A673 (cell line): ENCODE results near the gene PTX4. TPM values are rescaled to one million over a fixed set of nuclear protein-coding genes. Genes with fewer than 3 reads are reported as not detected.

Experiments used
- BruUV-seq: library from RNA; stranded (reverse); fragments of 400-500 nt; replicated peaks from 2 replicates; lab custom pipeline; 2021; lab: Mats Ljungman, UMichigan
- CTCF ChIA-PET: fragments of 300-600 bp; sonication (Branson Sonifier 250); formaldehyde crosslinking; loops from one replicate; lab custom pipeline; 2022; ENCODE audit warnings: antibody characterized with exemption; lab: Charles Lee
- POLR2A ChIA-PET: fragments of 300-600 bp; sonication (Branson Sonifier 250); formaldehyde crosslinking; loops from one replicate; lab custom pipeline; 2022; ENCODE audit warnings: antibody characterized with exemption; ENCODE audit not compliant: low non-redundant PET; lab: Charles Lee
- DNase-seq: peaks from one replicate; pipeline ENCODE4 v3.0.0-alpha.2; 2015; ENCODE audit warnings: low spot score
- H3K27ac ChIP-seq: fragments of 200-600 bp; sonication (generic); 2 replicates; pipeline ENCODE4 v1.5.1; 2016; ENCODE audit warnings: mixed run types, low read depth, mild to moderate bottlenecking, mixed read lengths, antibody characterized with exemption, low read length; ENCODE audit not compliant: poor library complexity, severe bottlenecking
- H3K27me3 ChIP-seq: fragments of 200-600 bp; sonication (generic); replicated peaks from 2 replicates; pipeline ENCODE4 v1.6.1; 2017; ENCODE audit warnings: mixed run types, low read depth, mild to moderate bottlenecking, mixed read lengths, antibody characterized with exemption, low read length; ENCODE audit not compliant: insufficient read depth, poor library complexity
- H3K36me3 ChIP-seq: fragments of 200-600 bp; sonication (generic); 2 replicates; pipeline ENCODE4 v1.6.1; 2016; ENCODE audit warnings: mixed run types, mild to moderate bottlenecking, mixed read lengths, antibody characterized with exemption, low read length; ENCODE audit not compliant: insufficient read depth, poor library complexity, severe bottlenecking
- H3K4me1 ChIP-seq: fragments of 200-600 bp; sonication (generic); 2 replicates; pipeline ENCODE4 v1.6.1; 2017; ENCODE audit warnings: mixed run types, mild to moderate bottlenecking, mixed read lengths, antibody characterized with exemption, low read length; ENCODE audit not compliant: insufficient read depth, poor library complexity, severe bottlenecking
- H3K4me3 ChIP-seq: fragments of 200-600 bp; sonication (generic); 2 replicates; pipeline ENCODE4 v1.5.1; 2016; ENCODE audit warnings: low read depth, mixed run types, mild to moderate bottlenecking, mixed read lengths, low read length; ENCODE audit not compliant: poor library complexity, severe bottlenecking
- H3K9me3 ChIP-seq: fragments of 200-600 bp; sonication (generic); 2 replicates; pipeline ENCODE4 v1.6.1; 2016; ENCODE audit warnings: mixed run types, low read depth, mild to moderate bottlenecking, mixed read lengths, antibody characterized with exemption, low read length; ENCODE audit not compliant: poor library complexity, severe bottlenecking
- EZH2 ChIP-seq: fragments of 200-600 bp; sonication (generic); IDR thresholded peaks from 2 replicates; pipeline ENCODE4 v1.6.1; 2017; ENCODE audit warnings: borderline replicate concordance, low read depth, mild to moderate bottlenecking, mixed read lengths, antibody characterized with exemption, low read length; ENCODE audit not compliant: poor library complexity, severe bottlenecking
- intact Hi-C: fragments of 100-400 bp; cut with micrococcal nuclease; formaldehyde crosslinking; loops from one replicate; pipeline ENCODE4 v1.10.0; 2022; ENCODE audit not compliant: unreplicated experiment
- total RNA-seq: library from RNA; stranded (reverse); gene quantifications from 2 replicates; pipeline ENCODE4 v1.2.3, GENCODE V29; 2021
- TF ChIP-seq, protein P1 (sequence below): fragments of 300-800, 200-600 bp; sonication (generic); conservative IDR thresholded peaks from 2 replicates; pipeline ENCODE4 v1.5.1; 2017; ENCODE audit warnings: low read depth, mild to moderate bottlenecking, antibody characterized with exemption, low read length, moderate library complexity, mixed read lengths

The PTX4 gene
- total RNA-seq, 1 experiment from 2014 or later = not detected

GRCh38 chr16:1528921-1529537 is 40.3 kb upstream of the PTX4 start:
- no TSS peak for BruUV-seq
- POLR2A ChIA-PET = no interaction called here
- H3K36me3 ChIP-seq = no peaks in the 10 kb centered on the region

DNA sequence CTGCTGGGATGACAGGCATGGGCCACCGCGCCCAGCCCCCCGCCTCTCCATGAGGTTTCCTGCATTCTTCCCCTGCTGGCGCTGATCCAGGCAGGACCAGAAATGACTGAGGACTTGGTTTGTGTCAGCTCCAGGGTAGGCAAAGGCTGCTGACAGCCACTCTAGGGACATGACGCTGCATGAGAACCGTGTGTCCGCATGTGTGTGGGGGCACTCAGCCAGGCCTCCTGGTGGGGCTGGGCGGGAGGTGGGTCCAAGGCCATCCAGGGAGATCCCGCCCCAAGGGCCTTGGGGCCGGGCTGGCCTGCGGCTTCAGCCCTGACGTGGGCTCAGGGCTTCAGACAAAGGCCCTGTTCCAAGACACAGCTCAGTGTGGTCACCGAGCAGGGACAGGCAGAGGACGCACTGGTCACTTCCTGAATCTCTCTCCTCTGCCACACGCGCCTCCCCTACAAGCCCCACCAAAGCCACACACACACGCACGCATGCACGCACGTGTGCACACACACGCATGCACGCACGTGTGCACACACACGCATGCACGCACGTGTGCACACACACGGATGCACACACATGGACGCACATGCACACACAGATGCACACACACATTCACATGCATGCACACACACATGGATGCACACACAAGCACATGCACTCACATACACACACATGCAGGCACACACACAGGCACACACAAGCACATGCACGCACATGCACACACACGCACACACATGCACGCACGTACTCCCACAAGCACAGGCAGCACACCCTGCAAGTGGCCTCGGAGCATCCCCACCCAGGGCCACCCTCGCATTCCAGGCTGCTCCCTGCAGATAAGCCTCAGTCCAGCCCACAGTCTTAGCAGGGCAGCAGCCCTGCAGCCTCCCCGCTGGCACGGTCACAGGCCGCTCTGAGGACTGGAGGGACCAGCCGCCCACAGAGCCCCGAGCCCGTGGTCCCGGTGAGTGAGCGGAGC is 39.4 kb upstream of the PTX4 start:
- Histone ChIP-seq H3K4me1 (no peaks in the 10 kb centered on the region), H3K9me3 (no peaks in the 10 kb centered on the region), H3K36me3 (no peaks in the 10 kb centered on the region), H3K27me3 (no peaks in the 10 kb centered on the region), H3K4me3 (no peak overlapping the region), H3K27ac (no peak overlapping the region)
- ChIA-PET POLR2A (no interaction called here), CTCF (no interaction called here)
- no TSS peak for BruUV-seq
- TF ChIP-seq, protein P1, sequence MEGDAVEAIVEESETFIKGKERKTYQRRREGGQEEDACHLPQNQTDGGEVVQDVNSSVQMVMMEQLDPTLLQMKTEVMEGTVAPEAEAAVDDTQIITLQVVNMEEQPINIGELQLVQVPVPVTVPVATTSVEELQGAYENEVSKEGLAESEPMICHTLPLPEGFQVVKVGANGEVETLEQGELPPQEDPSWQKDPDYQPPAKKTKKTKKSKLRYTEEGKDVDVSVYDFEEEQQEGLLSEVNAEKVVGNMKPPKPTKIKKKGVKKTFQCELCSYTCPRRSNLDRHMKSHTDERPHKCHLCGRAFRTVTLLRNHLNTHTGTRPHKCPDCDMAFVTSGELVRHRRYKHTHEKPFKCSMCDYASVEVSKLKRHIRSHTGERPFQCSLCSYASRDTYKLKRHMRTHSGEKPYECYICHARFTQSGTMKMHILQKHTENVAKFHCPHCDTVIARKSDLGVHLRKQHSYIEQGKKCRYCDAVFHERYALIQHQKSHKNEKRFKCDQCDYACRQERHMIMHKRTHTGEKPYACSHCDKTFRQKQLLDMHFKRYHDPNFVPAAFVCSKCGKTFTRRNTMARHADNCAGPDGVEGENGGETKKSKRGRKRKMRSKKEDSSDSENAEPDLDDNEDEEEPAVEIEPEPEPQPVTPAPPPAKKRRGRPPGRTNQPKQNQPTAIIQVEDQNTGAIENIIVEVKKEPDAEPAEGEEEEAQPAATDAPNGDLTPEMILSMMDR = no peak
- TF ChIP-seq EZH2 = no peak
- intact Hi-C loops = no loop called here
- no peak for DNase-seq

More at GRCh38 chr16:1528921-1529537, 40.3 kb upstream of the PTX4 start:
- no peak for DNase-seq
- Histone ChIP-seq H3K9me3 (no peaks in the 10 kb centered on the region), H3K4me1 (no peaks in the 10 kb centered on the region), H3K27me3 (no peaks in the 10 kb centered on the region), H3K4me3 (no peak overlapping the region), H3K27ac (no peak overlapping the region)
- CTCF ChIA-PET = no interaction called here
- TF ChIP-seq, protein P1 = no peak
- no peak for TF ChIP-seq EZH2
- intact Hi-C loops = no loop called here

DNA sequence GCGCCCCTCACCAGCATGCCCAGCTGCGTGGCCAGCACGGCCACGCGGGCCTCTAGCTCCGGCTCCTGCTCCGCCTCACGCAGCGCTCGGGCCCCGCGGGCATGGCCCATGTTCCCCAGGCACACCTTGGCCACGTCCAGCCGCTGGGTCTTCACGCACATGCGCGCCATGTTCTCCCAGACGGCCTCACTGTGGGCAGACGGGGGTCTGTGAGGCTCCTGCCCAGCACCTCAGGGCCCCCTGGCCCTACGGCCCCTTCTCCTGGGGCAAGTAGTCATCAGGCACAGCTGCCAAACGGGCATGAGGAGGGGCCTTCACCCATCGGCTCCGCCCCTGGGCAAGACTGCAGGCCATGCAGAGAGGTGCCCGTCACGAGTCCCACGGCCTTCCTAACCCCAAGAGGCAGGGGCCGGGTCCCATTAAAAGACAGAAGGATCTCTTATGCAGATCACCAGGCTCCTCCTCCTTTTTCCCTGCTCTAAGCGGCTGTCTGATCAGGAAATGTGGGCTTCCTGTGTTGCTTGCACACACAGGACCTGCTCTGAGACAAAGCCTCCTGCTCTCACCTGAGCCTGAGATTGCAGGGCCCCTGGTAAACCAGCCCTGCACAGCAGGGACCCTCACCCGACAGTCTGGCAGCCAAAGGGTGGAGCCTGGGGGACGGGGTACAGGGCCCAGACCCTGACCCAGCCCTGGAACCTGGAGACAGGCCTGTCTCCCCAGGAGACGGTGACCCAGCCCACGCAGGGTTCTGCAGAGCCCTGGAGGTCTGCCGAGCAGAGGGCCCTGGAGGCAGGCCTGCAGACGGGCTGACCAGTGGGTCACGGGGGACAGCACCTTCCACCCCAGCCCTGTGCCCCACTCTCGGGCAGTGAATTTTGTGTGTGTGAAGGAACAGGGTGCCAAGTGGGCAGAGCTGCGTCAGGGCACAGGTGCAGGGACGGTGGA is 38.1 kb upstream of the PTX4 start:
- H3K27ac ChIP-seq = no peak overlapping the region
- H3K36me3 ChIP-seq = no peaks in the 10 kb centered on the region
- TF ChIP-seq, protein P1 = no peak
- TF ChIP-seq EZH2 = no peak
- CTCF ChIA-PET = no interaction called here
- POLR2A ChIA-PET = no interaction called here
- no TSS peak for BruUV-seq
- no peak for DNase-seq
- intact Hi-C loops = no loop called here
- H3K4me1 ChIP-seq = no peaks in the 10 kb centered on the region
- no peaks in the 10 kb centered on the region for H3K27me3 ChIP-seq
- H3K9me3 ChIP-seq = no peaks in the 10 kb centered on the region
- no peak overlapping the region for H3K4me3 ChIP-seq
